ENCODE results near the gene SYT1. TPM values are rescaled to one million over a fixed set of nuclear protein-coding genes. Genes with fewer than 3 reads are reported as not detected.
A peak's percentile ranks its signal among the peaks of the same experiment; 100 is the strongest.
"Not testable (repeated sequence)": the region's sequence is repeated elsewhere in the genome, so short reads cannot be mapped to it uniquely, and the experiment has no call there.

Gene SYT1
- total RNA-seq, 1 donor from 2014 or later = 12.3 TPM

GRCh38 chr12:79393842-79394241 lies 529.3 kb downstream of the SYT1 start:
- no peak for DNase-seq (ENCODE audit: low spot score)

GRCh38 chr12:79397609-79398008 lies 533.0 kb downstream of the SYT1 start:
- DNase-seq (ENCODE audit: low spot score) = no peak

GRCh38 chr12:79400481-79400880 lies 535.9 kb downstream of the SYT1 start:
- no peak for DNase-seq (ENCODE audit: low spot score)

GRCh38 chr12:79402606-79403005 lies 538.0 kb downstream of the SYT1 start:
- no peak for DNase-seq (ENCODE audit: low spot score)

GRCh38 chr12:79406993-79407392 lies 542.4 kb downstream of the SYT1 start:
- no peak for DNase-seq (ENCODE audit: low spot score)

- DNase-seq (ENCODE audit: low spot score) = peak; percentile 62
These were observed 543.4 kb downstream of the SYT1 start for GRCh38 chr12:79407671-79408622.

GRCh38 chr12:79408689-79409088 lies 544.1 kb downstream of the SYT1 start:
- DNase-seq (ENCODE audit: low spot score) = no peak

- no peak for DNase-seq (ENCODE audit: low spot score)
These were observed 545.0 kb downstream of the SYT1 start for GRCh38 chr12:79409562-79409961.

- DNase-seq (ENCODE audit: low spot score) = no peak
These were observed 547.2 kb downstream of the SYT1 start for GRCh38 chr12:79411791-79412190.

- no peak for DNase-seq (ENCODE audit: low spot score)
These were observed 549.2 kb downstream of the SYT1 start for GRCh38 chr12:79413796-79414195.

- DNase-seq (ENCODE audit: low spot score) = no peak
These were observed 549.7 kb downstream of the SYT1 start for GRCh38 chr12:79414252-79414651.

- DNase-seq (ENCODE audit: low spot score) = no peak
These were observed 550.7 kb downstream of the SYT1 start for GRCh38 chr12:79415321-79415720.

GRCh38 chr12:79415746-79416435 lies 551.3 kb downstream of the SYT1 start:
- no peak for DNase-seq (ENCODE audit: low spot score)

- DNase-seq (ENCODE audit: low spot score) = no peak
These were observed 555.6 kb downstream of the SYT1 start for GRCh38 chr12:79420146-79420618.

GRCh38 chr12:79421236-79421740 lies 556.7 kb downstream of the SYT1 start:
- no peak for DNase-seq (ENCODE audit: low spot score)

GRCh38 chr12:79422060-79422812 lies 557.7 kb downstream of the SYT1 start:
- no peak for DNase-seq (ENCODE audit: low spot score)

- DNase-seq (ENCODE audit: low spot score) = no peak
These were observed 559.0 kb downstream of the SYT1 start for GRCh38 chr12:79423560-79423959.

- DNase-seq (ENCODE audit: low spot score) = no peak
These were observed 559.6 kb downstream of the SYT1 start for GRCh38 chr12:79424109-79424721.

- DNase-seq (ENCODE audit: low spot score) = no peak
These were observed 561.5 kb downstream of the SYT1 start for GRCh38 chr12:79426121-79426520.

GRCh38 chr12:79426744-79427143 lies 562.2 kb downstream of the SYT1 start:
- not testable (repeated sequence) for DNase-seq (ENCODE audit: low spot score)

- no peak for DNase-seq (ENCODE audit: low spot score)
These were observed 569.0 kb downstream of the SYT1 start for GRCh38 chr12:79433465-79434072.
